NCI-H1417 treated with DMSO at 0.1 percent for 48 hours (cell line): Measurements from ENCODE around the gene ASMT.
"Not testable (repeated sequence)": the region's sequence is repeated elsewhere in the genome, so short reads cannot be mapped to it uniquely, and the experiment has no call there.

ENCODE experiments used
- DNase-seq: peaks from one replicate; lab custom pipeline; 2025; lab: John Stamatoyannopoulos, UW

The ASMT gene

GRCh38 chrX:1597345-1598020, 17.4 kb upstream of the ASMT start:
- no peak for DNase-seq

- DNase-seq, result no peak
These were observed 16.6 kb upstream of the ASMT start for GRCh38 chrX:1598021-1598875.

- DNase-seq, result no peak
These were observed 15.7 kb upstream of the ASMT start for GRCh38 chrX:1598876-1599790.

GRCh38 chrX:1599791-1600405, 15.0 kb upstream of the ASMT start:
- DNase-seq, result no peak

- no peak for DNase-seq
These were observed 14.3 kb upstream of the ASMT start for GRCh38 chrX:1600406-1601050.

- no peak for DNase-seq
These were observed 13.7 kb upstream of the ASMT start for GRCh38 chrX:1601051-1601767.

GRCh38 chrX:1601768-1602085, 13.1 kb upstream of the ASMT start:
- DNase-seq, result no peak

GRCh38 chrX:1602299-1602698, 12.6 kb upstream of the ASMT start:
- no peak for DNase-seq

GRCh38 chrX:1606496-1606895, 8.4 kb upstream of the ASMT start:
- no peak for DNase-seq

GRCh38 chrX:1609311-1609710, 5.5 kb upstream of the ASMT start:
- DNase-seq, result no peak

GRCh38 chrX:1609762-1610161, 5.1 kb upstream of the ASMT start:
- no peak for DNase-seq

GRCh38 chrX:1610166-1610565, 4.7 kb upstream of the ASMT start:
- no peak for DNase-seq

- DNase-seq, result no peak
These were observed 4.1 kb upstream of the ASMT start for GRCh38 chrX:1610736-1611135.

GRCh38 chrX:1612641-1613286, 2.1 kb upstream of the ASMT start:
- DNase-seq, result no peak

GRCh38 chrX:1618689-1619088, 3.8 kb downstream of the ASMT start:
- DNase-seq, result no peak

GRCh38 chrX:1623691-1624090, 8.8 kb downstream of the ASMT start:
- no peak for DNase-seq

GRCh38 chrX:1624158-1624860, 9.4 kb downstream of the ASMT start:
- DNase-seq, result not testable (repeated sequence)

GRCh38 chrX:1624861-1625215, 10.0 kb downstream of the ASMT start:
- not testable (repeated sequence) for DNase-seq

GRCh38 chrX:1629244-1629643, 14.4 kb downstream of the ASMT start:
- DNase-seq, result no peak

GRCh38 chrX:1646009-1646408, 31.1 kb downstream of the ASMT start:
- DNase-seq, result no peak
